Renal cortical epithelial cell (primary cell): ENCODE results near the gene LCK. TPM values are rescaled to one million over a fixed set of nuclear protein-coding genes. Genes with fewer than 3 reads are reported as not detected.
A peak's percentile ranks its signal among the peaks of the same experiment; 100 is the strongest.
"Not testable (repeated sequence)": the region's sequence is repeated elsewhere in the genome, so short reads cannot be mapped to it uniquely, and the experiment has no call there.

Source experiments
- DNase-seq: peaks from one replicate; pipeline ENCODE4 v3.0.0-alpha.2; 2011; ENCODE audit warnings: low read depth
- total RNA-seq: library from RNA; depleted of rRNA; stranded (reverse); fragments of >200 nt; gene quantifications from 2 replicates; pipeline ENCODE4 v1.2.3, GENCODE V29; 2014

The LCK gene
- total RNA-seq, 1 donor from 2014 or later, result 0.10 TPM

DNA sequence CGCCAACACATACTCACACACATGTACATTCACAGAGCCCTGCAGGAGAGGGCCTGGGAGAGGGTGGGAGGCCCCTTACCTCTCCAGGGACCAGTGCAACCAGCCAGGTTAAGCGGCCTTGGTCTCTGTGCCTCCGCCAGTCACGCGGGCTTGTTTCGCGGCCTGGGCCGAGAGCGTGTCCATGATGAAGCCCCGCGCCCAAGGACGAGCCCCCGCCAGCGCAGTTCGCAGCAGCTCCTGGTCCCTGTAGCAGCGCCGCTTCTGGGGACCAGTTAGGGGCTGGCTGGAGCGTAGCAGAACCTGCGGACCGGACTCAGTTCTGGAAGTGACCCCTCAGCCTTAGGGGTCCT, 11.3 kb upstream of the LCK start:
- DNase-seq, result no peak

DNA sequence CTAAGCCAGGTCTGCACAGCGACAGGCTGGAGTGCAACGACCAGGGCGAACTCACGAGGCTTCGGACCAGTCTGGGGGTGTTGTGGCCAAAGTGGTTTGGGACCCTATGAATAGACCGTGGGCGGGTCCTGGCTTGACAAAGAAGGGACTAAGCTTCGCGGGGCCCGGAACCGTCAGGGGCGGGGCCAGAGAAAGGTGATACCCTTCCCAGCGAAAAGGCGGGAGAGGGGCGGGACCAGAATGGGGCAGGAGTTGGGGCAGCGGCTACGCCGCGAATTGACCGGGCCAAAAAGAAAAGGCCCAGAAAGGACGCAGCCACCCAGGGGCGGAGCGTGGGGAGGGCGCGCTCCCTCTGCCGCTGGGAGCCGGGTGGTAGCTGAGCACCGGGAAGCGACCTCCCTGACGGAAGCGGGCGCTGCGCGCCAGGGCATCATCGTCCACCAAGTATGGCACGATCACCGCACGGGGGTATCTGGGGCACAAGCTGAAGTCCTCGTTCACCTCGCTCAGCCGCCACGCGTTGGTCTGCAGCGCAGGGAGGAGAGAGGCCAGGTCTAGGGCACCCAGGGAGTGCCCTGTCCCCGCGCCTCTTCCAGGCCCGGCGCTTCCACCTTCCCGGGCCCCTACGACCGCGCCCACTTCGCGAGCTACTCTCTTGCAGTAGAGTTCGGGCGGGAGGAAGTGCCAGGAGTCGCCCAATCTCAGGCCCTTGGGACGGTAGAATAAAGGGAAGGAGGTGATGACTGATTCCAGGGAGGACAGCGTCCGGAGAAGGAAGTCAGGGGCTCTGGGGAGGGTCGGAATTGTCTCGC, 10.7 kb upstream of the LCK start:
- DNase-seq, result no peak

DNA sequence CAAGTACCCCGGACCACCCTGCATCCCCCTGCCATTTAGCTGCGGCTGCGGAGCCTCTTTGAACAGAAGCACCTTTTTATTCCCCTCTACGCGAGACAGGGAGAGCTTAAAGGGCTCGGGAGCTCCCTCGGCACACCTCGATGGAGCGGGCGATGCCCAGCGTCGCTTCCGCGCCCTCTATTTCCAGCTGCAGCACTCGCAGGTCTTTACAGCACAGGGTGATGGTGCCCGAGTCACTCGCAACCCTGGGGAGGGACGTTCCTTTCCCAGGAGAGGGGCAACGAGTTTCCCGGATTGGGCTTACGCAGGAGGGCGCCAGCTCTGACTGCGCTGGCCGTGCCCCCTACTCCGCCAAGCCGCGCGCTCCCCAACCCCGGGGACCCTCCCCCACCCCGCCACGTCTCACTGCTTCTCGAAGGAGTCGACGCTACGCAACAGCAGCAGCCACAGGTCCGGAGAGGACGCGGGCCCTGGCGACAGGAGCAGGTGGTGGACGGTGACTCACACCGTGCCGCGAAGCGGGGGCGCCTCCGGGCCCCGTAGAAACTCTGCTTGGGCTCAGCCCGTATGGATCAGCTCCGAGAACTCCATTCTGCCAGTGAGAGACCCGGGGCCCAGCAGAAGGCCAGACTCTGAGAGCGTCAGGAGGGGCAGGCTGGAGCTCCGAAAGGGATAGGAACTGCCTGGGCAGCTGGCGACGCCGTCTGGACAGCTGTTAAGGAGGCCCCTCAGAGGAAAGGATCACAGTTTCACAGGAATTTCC, 9.9 kb upstream of the LCK start:
- DNase-seq, result peak; percentile 38

DNA sequence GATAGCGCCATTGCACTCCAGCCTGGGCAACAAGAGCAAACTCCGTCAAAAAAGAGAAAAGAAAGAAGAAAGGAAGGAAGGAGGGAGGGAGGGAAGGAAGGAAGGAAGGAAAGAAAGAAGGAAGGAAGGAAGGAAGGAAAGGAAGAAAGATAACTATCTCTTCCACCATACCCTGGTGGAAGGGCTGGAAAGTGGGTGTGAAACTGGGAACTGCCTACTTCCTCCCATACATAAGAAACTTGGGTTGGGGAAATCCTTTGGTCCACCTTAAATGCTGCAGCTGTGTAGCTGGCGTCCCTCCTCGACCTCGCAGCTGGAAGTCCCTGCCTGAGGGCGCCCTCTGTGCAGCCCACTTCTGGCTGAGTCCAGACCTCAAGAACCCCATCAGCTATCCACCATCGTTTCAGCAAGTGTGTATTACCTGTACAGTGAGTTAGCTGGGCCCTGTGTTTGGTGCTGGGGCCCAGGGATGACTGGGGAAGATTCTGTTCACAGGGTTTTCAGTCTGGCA, 8.7 kb upstream of the LCK start:
- no peak for DNase-seq

DNA sequence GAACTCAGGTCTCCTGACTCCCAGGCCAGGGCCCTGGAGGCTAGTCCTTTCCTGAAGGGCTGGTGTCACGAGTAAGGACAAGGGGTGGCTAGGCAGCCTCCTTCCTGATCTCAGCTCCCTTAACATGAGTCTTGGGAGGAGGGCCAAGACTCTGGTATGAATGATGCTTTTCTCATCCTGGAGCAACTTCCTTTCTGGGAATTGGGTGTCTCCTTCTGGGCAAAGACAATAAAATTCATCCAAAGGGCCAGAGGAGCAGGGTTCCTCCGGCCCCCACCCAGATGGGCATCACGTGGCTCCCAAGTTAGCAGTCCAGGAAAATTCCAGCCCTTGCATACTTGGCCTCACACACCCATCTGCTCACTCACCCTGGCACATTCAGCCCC, 4.2 kb upstream of the LCK start, which contains the start of gene FAM167B:
TSS of gene FAM167B (plus strand) at position 335 of the 386 bp plus-strand sequence. CDS start 200 bp downstream, outside the sequence.
- DNase-seq, result no peak

DNA sequence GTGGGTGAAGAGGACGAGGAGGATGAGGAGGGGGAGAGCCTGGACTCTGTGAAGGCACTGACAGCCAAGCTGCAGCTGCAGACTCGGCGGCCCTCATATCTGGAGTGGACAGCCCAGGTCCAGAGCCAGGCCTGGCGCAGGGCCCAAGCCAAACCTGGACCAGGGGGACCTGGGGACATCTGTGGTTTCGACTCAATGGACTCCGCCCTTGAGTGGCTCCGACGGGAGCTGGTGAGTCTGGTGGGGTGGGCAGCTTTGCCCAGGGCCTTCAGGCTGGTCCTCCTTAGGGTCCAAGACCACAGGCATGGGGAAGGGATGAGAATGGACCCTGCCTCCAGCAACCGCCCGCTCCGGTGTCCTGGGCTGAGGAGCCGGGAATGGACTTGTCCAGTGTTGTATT, 3.6 kb upstream of the LCK start:
- no peak for DNase-seq

DNA sequence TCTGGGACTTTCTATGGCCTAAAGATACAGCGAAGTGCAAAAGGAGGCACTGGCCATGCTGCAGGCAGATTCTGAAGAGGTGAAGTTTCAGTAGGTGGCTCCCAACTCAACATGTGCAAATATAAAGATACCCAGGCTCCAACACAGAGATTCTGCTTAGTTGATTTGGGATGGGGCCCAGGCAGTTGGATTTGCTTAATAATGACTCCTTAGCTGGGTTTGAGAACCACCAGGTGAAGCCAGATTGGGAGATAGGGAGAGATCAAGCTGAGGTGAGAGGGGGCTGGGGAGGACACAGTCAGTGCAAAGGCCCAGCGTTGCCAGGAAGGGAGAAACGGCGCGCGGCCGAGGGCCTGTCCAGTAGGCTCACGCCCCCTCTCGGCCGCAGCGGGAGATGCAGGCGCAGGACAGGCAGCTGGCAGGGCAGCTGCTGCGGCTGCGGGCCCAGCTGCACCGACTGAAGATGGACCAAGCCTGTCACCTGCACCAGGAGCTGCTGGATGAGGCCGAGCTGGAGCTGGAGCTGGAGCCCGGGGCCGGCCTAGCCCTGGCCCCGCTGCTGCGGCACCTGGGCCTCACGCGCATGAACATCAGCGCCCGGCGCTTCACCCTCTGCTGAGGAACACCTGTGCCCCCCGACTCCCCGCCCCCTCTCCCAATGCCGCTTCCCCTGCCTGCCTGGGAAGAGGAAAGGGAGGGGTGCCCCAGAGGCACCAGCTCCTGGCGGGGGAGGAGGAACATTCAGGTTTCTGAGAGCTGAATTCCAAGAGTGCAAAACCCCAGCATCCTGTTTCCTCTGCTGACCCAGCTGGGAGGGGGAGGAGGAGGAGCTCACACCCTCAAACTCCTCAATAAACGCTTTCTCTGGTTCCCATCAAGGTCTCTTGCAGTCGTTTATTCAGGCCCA, 2.8 kb upstream of the LCK start:
- peak; percentile 43 for DNase-seq

DNA sequence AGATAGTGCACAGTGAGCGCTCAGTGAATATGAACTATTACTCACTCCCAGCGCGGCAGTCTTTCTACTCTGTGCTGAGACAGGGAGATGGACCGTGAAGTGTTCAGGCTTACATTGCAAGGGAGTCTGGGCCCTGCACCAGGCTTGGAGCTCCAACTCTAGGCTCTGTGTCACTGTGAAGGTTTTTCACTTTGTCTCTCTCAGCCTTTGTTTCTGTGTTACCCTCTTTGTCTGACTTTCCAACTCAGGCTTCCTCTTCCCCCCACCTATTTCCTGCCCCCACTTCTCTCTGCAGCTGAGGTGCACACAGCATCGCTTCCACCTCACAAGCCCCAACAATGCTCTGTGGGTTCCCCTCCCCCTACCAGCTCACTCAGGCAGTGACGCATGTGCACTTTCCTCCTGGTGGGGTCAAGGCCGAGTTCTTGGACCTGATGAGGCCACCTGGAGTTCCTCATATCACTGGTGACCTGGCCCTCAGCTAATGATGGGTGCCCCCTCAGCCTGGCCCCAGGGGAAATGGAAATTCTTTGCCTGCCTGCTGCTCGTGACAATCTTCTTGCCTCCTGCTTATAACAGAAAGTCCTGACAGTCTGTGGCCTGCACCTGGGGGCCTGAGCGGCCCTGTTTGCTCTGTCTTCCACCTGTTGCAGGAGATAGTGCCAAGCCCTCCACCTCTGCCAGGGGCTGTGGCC, 1.1 kb upstream of the LCK start:
- peak; percentile 59 for DNase-seq

DNA sequence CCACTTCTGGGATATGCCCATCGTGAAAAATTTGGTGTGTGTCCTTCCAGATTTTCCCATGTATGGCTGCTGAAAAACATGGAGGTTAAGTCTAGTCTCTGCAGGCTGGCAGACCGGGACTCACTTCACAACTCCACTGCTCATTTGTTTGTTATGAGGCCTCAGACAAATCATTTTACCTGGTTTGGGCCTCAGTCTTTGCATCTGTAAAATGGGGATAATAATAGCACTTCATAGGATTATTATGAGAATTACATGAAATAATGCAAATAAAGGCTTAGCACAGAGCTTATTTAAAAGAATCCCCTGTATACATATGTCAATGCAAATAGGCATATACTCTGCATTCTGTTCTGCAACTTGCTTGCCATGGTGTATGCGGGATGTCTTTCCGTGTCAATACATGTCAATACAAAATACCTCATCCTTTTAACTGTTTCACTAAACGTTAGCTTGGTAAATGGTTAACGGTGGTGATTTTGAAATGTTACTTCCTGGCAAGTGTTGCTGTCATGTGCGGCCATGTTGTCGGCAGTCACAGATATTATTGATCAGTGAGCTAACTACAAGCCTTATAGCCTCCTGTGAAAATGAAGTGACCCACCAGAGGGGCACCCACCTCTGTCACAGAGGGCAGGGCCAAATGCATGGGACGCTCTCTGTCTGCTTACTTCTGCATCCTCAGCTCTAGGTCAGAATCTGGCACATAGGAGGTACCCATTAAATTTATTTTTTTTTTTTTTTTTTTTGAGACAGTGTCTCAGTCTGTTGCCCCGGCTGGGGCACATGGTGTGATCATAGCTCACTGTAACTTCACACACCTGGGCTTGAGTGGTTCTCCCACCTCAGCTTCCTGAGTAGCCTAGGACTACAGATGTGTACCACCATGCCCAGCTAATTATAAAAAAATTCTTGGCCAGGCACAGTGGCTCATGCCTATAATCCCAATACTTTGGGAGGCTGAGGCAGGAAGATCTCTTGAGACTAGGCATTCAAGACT, 4.3 kb downstream of the LCK start:
- no peak for DNase-seq

DNA sequence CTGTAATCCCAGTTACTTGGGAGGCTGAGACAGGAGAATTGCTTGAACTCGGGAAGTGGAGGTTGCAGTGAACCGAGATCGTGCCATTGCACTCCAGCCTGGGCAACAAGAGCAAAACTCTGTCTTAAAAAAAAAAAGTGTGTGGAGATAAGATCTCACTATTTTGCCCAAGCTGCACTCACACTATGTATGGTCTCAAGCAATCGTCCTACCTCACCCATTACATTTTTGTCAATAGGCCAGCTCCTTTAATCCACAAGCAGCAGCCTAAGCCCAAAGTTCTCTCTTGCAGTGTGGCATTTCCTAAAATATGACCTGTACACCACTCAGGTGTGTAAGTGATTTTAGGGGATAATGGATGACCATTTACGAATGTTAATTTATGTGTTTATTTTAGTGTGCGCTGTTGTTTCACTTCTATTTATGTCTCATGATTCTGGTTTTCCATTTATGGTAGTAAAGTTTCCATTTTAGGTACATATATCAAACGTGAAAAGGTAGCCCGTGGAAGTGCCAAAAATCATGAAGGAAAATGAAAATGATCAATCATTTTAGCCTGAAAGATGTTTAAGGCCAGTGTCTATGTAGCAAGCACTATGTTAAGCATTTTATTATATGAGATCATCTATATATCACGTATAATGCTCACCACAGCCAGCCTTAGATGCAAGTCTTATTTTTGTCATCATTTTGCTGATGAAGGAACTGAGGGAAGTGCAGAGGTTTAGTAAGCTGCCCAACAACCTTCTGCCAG, 5.6 kb downstream of the LCK start:
- DNase-seq, result no peak

DNA sequence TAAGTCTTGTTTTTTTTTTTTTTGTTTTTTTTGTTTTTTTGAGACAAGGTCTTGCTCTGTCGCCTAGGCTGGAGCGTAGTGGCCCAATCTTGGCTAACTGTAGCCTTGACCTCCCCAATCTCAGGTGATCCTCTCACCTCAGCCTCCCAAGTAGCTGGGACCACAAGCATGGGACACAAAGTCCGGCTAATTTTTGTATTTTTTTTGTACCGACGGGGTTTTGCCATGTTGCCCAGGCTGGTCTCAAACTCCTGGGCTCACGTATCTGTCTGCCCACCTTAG, 6.1 kb downstream of the LCK start:
- DNase-seq, result no peak

DNA sequence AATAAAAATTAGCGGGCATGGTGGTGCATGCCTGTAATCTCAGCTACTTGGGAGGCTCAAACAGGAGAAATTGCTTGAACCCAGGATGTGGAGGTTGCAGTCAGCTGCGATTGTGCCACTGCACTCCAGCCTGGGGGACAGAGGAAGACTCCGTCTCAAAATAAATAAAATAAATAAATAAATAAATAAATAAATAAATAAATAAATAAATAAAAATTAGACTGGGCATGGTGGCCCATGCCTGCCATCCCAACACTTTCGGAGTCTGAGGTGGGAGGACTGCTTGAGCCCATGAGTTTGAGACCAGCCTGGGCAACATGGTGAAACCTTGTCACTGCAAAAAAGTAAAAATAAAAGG, 12.2 kb downstream of the LCK start:
- not testable (repeated sequence) for DNase-seq

DNA sequence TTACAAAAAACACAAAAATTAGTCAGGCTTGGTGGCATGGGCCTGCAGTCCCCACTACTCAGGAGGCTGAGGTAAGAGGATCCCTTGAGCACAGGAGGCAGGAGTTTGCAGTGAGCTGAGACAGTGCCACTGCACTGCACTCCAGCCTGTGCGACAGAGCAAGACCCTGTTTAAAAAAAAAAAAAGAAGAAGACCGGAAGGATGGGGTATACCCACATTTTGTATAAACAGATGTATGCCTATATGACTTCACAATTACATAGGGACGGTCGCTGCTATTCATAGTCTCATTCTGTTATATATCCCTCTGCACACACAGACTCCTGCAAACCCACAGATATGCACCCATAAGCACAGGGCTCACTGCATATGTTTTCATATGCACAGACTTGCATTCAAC, 12.7 kb downstream of the LCK start:
- DNase-seq, result no peak

DNA sequence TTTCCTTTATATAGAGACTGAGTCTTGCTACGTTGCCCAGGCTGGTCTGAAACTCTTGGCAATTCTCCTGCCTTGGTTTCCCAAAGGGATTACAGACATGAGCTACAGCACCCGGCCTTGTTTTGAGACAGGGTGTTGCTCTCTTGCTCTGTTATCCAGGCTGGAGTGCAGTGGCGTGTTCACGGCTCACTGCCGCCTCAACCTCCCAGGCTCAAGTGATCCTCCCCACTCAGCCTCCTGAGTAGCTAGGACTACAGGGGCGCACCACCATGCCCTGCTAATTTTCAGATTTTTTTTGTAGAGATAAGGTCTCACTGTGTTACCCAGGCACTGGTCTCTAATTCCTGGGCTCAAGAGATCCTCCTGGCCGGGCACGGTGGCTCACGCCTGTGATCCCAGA, 14.8 kb downstream of the LCK start:
- no peak for DNase-seq

DNA sequence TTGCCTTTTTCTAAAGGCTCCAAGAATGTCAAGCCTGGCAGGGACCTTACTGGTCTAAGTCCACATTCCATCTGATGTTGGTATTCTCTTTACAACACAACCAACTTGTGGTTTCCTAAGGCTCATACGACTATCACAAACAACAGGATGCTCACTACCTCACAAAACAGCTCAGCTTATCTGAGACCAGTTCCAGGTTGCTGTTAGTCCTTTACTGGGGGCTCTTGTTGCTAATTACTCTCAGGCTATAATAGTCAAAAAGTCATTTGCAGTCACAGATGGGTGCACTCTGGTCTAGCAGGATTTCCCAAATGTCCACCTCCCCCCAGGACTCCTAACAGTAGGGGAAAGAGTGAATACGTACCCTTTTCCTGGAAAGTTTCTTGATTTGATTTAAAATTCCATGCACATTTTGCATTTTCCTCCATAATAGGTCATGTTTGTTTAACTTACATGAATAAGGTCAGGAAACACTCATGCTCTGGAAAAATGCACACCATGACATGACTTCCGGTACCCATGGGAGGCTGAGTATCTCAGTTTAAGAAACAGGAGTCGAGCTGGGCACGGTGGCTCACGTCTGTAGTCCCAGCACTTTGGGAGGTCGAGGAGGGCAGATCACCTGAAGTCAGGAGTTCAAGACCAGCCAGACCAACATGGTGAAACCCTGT, 16.0 kb downstream of the LCK start:
- peak; percentile 72 for DNase-seq

DNA sequence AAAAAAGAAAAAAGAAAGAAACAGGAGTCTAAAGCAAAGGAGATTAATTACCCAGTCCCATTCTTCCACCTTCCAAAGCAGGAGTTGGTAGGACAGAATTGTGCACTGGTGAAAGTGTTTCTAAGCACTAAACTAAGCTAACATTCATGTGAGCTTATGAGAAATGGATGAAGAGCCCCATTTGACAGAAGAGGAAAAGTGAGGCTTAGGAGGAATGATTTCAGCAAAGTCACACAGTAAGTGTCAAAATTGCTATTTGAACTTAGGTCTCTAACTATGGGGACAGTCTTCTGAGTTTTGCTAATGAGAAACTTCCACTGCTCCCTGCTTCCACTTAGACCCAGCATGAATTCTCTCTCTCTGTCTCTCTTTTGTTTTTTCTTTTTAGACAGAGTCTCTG, 18.7 kb downstream of the LCK start:
- DNase-seq, result no peak

DNA sequence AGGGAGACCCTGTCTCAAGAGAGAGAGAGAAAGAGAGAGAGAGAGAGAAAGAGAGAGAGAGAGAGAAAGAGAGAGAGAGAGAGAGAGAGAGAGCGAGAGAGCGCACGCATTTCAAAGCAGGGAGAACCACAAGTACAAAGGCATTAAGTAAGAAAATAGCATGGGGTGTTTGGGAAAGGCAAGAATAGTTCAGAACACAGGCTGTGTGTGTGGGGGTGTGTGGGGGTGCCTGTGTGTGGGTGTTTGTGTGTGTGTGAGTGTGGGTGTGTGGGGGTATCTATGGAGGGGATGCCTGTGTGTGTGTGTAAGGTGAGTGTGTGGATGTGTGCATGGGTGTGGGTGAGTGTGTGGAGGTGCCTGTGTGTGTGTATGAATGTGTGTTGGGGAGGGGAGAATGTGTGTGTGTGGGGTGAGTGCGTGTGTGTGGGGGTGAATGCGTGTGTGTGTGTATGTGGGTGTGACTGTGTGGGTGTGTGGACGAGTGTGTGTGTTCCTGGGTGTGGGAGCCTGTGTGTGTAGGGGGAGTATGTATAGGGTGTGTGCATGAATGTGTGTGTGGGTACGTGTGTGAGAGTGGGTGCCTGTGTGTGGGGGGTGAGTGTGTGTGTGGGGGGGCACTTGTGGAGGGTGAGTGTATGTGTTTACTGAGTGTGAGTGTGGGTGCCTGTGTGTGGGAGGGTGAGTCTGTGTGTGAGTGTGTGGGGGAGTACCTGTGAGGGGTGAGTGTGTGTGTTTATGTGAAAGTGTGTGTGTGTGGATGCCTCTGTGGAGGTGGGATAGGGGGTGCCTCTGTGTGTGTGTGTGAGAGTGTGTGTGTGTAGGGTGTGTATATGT, 21.7 kb downstream of the LCK start:
- no peak for DNase-seq
